ENCODE results near the gene PCNX2. TPM values are rescaled to one million over a fixed set of nuclear protein-coding genes. Genes with fewer than 3 reads are reported as not detected.

PCNX2 gene
- total and polyA plus RNA-seq, 12 donors: 0.29 to 3.1 (median 1.6) TPM

DNA sequence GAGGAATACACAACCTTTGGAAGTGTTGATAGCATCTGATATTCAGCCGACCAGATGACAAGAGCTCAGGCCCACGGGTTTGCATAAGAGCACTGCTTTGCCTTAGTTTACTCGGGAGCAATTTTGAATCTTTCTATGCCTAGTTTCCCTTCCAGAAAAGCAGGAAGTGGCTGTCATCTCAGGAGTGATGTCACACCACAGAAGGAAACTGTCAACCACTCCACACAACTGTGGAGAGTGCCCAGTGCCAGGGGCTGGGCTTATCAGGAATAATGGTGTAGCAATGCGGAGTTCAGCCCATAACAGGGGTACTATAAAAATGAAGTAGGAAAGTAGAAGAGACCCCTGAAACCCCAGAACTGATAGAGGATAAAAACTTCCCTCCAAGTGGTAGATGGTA is 316.7 kb downstream of the PCNX2 start:
- 51 to 58% methylated on average over 4 of the region's 4 CpGs for WGBS, 2 donors
- Histone ChIP-seq H3K9me3 (peaks cover 0 to 8% (median 6%) of the 10 kb centered on the region in 11 donors), H3K4me1 (peaks cover 0 to 25% (median 3%) of the 10 kb centered on the region in 9 donors), H3K27ac (no peak overlapping the region), H3K4me3 (no peak overlapping the region), H3K36me3 (peaks cover 0 to 52% (median 10%) of the 10 kb centered on the region in 9 donors), H3K27me3 (no peaks in the 10 kb centered on the region)
- TF ChIP-seq, protein P1, sequence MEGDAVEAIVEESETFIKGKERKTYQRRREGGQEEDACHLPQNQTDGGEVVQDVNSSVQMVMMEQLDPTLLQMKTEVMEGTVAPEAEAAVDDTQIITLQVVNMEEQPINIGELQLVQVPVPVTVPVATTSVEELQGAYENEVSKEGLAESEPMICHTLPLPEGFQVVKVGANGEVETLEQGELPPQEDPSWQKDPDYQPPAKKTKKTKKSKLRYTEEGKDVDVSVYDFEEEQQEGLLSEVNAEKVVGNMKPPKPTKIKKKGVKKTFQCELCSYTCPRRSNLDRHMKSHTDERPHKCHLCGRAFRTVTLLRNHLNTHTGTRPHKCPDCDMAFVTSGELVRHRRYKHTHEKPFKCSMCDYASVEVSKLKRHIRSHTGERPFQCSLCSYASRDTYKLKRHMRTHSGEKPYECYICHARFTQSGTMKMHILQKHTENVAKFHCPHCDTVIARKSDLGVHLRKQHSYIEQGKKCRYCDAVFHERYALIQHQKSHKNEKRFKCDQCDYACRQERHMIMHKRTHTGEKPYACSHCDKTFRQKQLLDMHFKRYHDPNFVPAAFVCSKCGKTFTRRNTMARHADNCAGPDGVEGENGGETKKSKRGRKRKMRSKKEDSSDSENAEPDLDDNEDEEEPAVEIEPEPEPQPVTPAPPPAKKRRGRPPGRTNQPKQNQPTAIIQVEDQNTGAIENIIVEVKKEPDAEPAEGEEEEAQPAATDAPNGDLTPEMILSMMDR (IDR thresholded peaks at IDR 0.05): no peak
- peak in 2 of 8 donors; percentile 15 to 20 for ATAC-seq
- intact Hi-C loops (cut with DNase I): no loop called here
- no peak for DNase-seq

DNA sequence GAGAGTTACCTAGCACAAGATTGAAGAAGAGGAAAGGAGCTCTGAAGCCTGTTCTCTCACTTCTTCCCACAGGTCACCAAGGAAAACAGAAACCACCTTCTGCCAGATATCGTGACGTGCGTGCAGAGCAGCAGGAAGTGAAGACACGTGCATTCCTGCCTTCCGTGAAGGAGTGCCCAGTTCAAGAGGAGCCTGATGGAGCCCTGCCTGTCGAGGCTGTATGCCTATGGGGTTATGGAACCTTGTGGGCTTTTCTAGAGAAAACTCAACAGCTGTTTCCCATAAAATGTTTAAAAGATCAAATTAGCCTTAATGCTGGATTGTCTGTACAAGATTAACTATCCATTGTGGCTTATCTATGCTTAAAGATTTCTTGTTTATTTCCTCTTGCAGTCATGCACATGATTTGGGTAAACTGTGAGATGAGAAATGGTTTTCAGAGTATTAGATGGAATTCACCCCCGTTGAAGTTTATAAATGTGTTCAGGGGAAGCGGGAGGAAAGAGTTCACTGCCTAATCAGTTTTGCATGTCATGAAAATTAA is 317.4 kb downstream of the PCNX2 start:
- peaks cover 0 to 15% (median 10%) of the 10 kb centered on the region in 11 donors for H3K9me3 ChIP-seq
- H3K4me1 ChIP-seq: peaks cover 0 to 25% (median 3%) of the 10 kb centered on the region in 9 donors
- H3K27me3 ChIP-seq: no peaks in the 10 kb centered on the region
- ATAC-seq (peak in 1 of 8 donors; percentile 39), DNase-seq (no peak)
- no peak overlapping the region for H3K4me3 ChIP-seq
- 54 to 67% methylated on average over 8 of the region's 8 CpGs for WGBS, 2 donors
- peak overlapping the region in 1 of 10 donors; percentile 26 for H3K27ac ChIP-seq
- peaks cover 0 to 56% (median 10%) of the 10 kb centered on the region in 9 donors for H3K36me3 ChIP-seq
- TF ChIP-seq, protein P1 (IDR thresholded peaks at IDR 0.05): no peak
- intact Hi-C loops (cut with DNase I): no loop called here

DNA sequence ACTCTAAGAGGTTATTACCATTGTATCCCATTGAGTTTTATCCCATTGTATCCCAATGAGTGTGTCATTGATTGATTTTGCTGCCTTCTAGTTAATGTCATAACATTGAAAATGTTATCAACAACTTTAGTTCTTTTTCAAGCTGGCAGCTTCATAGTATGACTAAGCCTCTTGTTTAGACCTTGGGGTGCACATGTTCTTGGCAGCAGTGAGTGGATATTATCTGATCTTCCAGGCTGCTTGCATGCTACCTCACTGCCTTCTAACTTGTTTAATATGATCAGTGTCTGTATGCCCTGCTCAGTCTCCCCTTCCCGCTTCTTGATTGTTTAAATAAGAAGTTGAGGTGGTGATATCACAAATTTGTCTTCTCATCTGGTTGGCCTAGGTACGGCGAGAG is 320.6 kb downstream of the PCNX2 start:
- TF ChIP-seq, protein P1 (IDR thresholded peaks at IDR 0.05): no peak
- intact Hi-C loops (cut with DNase I): no loop called here
- DNase-seq (no peak), ATAC-seq (peak in 1 of 8 donors; percentile 59)
- Histone ChIP-seq H3K27me3 (no peaks in the 10 kb centered on the region), H3K36me3 (peaks cover 0 to 86% (median 21%) of the 10 kb centered on the region in 9 donors), H3K4me1 (peaks cover 0 to 20% (median 0%) of the 10 kb centered on the region in 9 donors), H3K4me3 (no peak overlapping the region), H3K9me3 (peaks cover 0 to 21% (median 10%) of the 10 kb centered on the region in 11 donors), H3K27ac (no peak overlapping the region)
- WGBS, 2 donors: 96 to 99% methylated on average over 3 of the region's 3 CpGs

DNA sequence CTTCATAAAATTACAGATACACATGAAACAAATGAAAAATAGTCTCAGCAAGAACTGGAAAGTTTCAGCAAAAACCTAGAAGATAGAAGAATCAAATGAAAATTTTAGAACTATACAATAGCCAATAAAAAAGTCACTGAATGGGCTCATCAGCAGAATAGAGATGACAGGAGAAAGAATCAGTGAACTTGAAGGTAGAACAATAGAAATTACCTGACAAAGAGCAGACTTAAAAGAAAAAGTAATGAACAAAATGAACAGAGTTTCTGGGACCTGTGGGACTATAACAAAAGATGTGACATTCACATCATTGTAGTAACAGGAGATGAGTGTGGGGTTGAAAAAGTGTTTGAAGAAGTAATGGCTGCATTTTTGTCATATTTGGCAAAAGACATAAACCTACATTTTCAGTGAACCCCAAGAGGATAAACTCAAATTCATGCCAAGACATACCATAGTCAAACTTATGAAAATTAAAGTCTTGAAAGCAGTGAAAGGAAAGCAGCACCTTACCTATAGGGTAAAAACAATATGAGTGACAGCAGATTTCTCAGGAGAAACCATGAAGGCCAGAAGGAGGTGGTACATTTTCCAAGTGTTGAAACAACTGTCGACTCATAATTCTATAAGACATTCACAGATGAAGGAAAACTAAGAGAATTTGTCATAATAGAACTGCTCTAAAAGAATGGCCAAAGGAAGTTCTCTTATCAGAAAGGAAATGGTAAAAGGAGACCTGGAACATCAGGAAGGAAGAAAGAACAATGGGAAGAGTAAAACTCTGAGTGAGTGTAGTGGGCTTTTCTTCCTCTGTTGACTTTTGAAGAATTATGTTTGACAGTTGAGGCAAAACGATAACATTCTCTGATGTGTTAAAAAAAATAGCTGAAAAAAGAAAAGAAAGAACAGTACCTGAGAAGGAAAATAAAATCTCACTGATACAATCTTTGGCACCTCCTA is 321.6 kb downstream of the PCNX2 start:
- no peaks in the 10 kb centered on the region for H3K27me3 ChIP-seq
- H3K4me1 ChIP-seq: peaks cover 0 to 30% (median 7%) of the 10 kb centered on the region in 9 donors
- H3K36me3 ChIP-seq: peaks cover 0 to 92% (median 23%) of the 10 kb centered on the region in 9 donors
- 65 to 71% methylated on average over 2 of the region's 2 CpGs for WGBS, 2 donors
- no peak overlapping the region for H3K4me3 ChIP-seq
- intact Hi-C loops (cut with DNase I): no loop called here
- ATAC-seq (no peak), DNase-seq (no peak)
- TF ChIP-seq, protein P1 (IDR thresholded peaks at IDR 0.05): no peak
- peaks cover 0 to 21% (median 10%) of the 10 kb centered on the region in 11 donors for H3K9me3 ChIP-seq
- no peak overlapping the region for H3K27ac ChIP-seq
